Stimulated activated CD8-positive, alpha-beta memory T cell treated with anti-CD3 and anti-CD28 coated beads, Interleukin-12 subunit alpha, Interleukin-12 subunit beta, amount 100 ng/mL, for 1 hour (primary cell): ENCODE data around the gene HNRNPUL1.
"Not testable (repeated sequence)": the region's sequence is repeated elsewhere in the genome, so short reads cannot be mapped to it uniquely, and the experiment has no call there.

Experiments used
- DNase-seq: peaks from one replicate; pipeline ENCODE4 v3.0.0-alpha.2; 2020; ENCODE audit warnings: low read depth

HNRNPUL1 gene

GRCh38 chr19:41278478-41278877 is 14.3 kb downstream of the HNRNPUL1 start:
- DNase-seq, result no peak

- no peak for DNase-seq
Observed at GRCh38 chr19:41288673-41289530, 24.7 kb downstream of the HNRNPUL1 start.

GRCh38 chr19:41289814-41290213 is 25.6 kb downstream of the HNRNPUL1 start:
- not testable (repeated sequence) for DNase-seq

GRCh38 chr19:41294393-41294792 is 30.2 kb downstream of the HNRNPUL1 start:
- no peak for DNase-seq

GRCh38 chr19:41295499-41295898 is 31.3 kb downstream of the HNRNPUL1 start:
- DNase-seq, result no peak

GRCh38 chr19:41296433-41296871 is 32.3 kb downstream of the HNRNPUL1 start:
- no peak for DNase-seq

GRCh38 chr19:41297628-41298347 is 33.6 kb downstream of the HNRNPUL1 start:
- DNase-seq, result no peak

- DNase-seq, result no peak
Observed at GRCh38 chr19:41298348-41298964, 34.3 kb downstream of the HNRNPUL1 start.

- no peak for DNase-seq
Observed at GRCh38 chr19:41299046-41299754, 35.0 kb downstream of the HNRNPUL1 start.

- DNase-seq, result no peak
Observed at GRCh38 chr19:41299755-41300089, 35.5 kb downstream of the HNRNPUL1 start.

- no peak for DNase-seq
Observed at GRCh38 chr19:41300555-41300954, 36.4 kb downstream of the HNRNPUL1 start.

GRCh38 chr19:41302624-41303351 is 38.6 kb downstream of the HNRNPUL1 start:
- DNase-seq, result peak; percentile 49

GRCh38 chr19:41303954-41304353 is 39.8 kb downstream of the HNRNPUL1 start:
- no peak for DNase-seq

- no peak for DNase-seq
Observed at GRCh38 chr19:41304706-41305483, 40.7 kb downstream of the HNRNPUL1 start.

- DNase-seq, result no peak
Observed at GRCh38 chr19:41305927-41306793, 42.0 kb downstream of the HNRNPUL1 start.

- no peak for DNase-seq
Observed at GRCh38 chr19:41307090-41307875, 43.1 kb downstream of the HNRNPUL1 start.

GRCh38 chr19:41307954-41308449 is 43.8 kb downstream of the HNRNPUL1 start:
- no peak for DNase-seq

- peak; percentile 96 for DNase-seq
Observed at GRCh38 chr19:41308450-41309179, 44.4 kb downstream of the HNRNPUL1 start.
